SW 1271 (cell line): ENCODE data around the gene ITGB7.

Source experiments
- DNase-seq, 2 experiments: peaks; one replicate each; lab custom pipeline; 2025; lab: John Stamatoyannopoulos, UW

Gene ITGB7

GRCh38 chr12:53207042-53207441, at the start of gene ITGB7:
Gene ITGB7, minus strand, starts transcription at chr12:53207251. Its CDS starts 6,808 bp downstream, at chr12:53200443.
- DNase-seq: no peak

- no peak for DNase-seq
Measured at GRCh38 chr12:53255996-53256395, 48.9 kb upstream of the ITGB7 start.

- DNase-seq: no peak
Measured at GRCh38 chr12:53254816-53255545, 47.9 kb upstream of the ITGB7 start.

- DNase-seq: no peak
Measured at GRCh38 chr12:53253298-53253697, 46.2 kb upstream of the ITGB7 start.

- peak in 1 of 2 experiments; percentile 45 for DNase-seq
Measured at GRCh38 chr12:53252349-53252916, 45.4 kb upstream of the ITGB7 start.

GRCh38 chr12:53251477-53252348, 44.7 kb upstream of the ITGB7 start:
- DNase-seq: peak; percentile 32 to 63

- DNase-seq: no peak
Measured at GRCh38 chr12:53245286-53245685, 38.2 kb upstream of the ITGB7 start.

GRCh38 chr12:53244337-53244736, 37.3 kb upstream of the ITGB7 start:
- no peak for DNase-seq

- DNase-seq: no peak
Measured at GRCh38 chr12:53241623-53242412, 34.8 kb upstream of the ITGB7 start.

GRCh38 chr12:53239643-53240258, 32.7 kb upstream of the ITGB7 start:
- DNase-seq: no peak

GRCh38 chr12:53236443-53237111, 29.5 kb upstream of the ITGB7 start:
- no peak for DNase-seq

GRCh38 chr12:53235742-53236442, 28.8 kb upstream of the ITGB7 start:
- no peak for DNase-seq

- no peak for DNase-seq
Measured at GRCh38 chr12:53235164-53235563, 28.1 kb upstream of the ITGB7 start.

GRCh38 chr12:53234271-53234914, 27.3 kb upstream of the ITGB7 start:
- no peak for DNase-seq

GRCh38 chr12:53233671-53234121, 26.6 kb upstream of the ITGB7 start:
- DNase-seq: no peak

- no peak for DNase-seq
Measured at GRCh38 chr12:53232646-53233461, 25.8 kb upstream of the ITGB7 start.

- DNase-seq: peak in 1 of 2 experiments; percentile 76
Measured at GRCh38 chr12:53231921-53232645, 25.0 kb upstream of the ITGB7 start, which contains the start of gene RARG. Gene RARG, minus strand, starts transcription at chr12:53232209. Its CDS starts 4,664 bp downstream, at chr12:53227545.

GRCh38 chr12:53231671-53231920, 24.5 kb upstream of the ITGB7 start:
- DNase-seq: no peak
